H1 (cell line): Measurements from ENCODE around the gene WNK3. TPM values are rescaled to one million over a fixed set of nuclear protein-coding genes. Genes with fewer than 3 reads are reported as not detected.

Experiments used
- BACH1 ChIP-seq: IDR thresholded peaks from 2 replicates; pipeline ENCODE4 v1.6.1; 2012; ENCODE audit warnings: low read length, improper control_type of control experiment
- BCL11A ChIP-seq, 2 experiments: IDR thresholded peaks; one replicate each; pipeline ENCODE4 v1.6.1; 2011; ENCODE audit warnings: low read depth in 2 of 2, low read length in 2 of 2, mild to moderate bottlenecking in 2 of 2
- EP300 ChIP-seq, 2 experiments: IDR thresholded peaks; 1 replicate in 1 of 2; 2 replicates in 1 of 2; pipeline ENCODE4 v1.6.1; 2011 to 2012; ENCODE audit warnings: low read depth in 2 of 2, low read length in 2 of 2, mild to moderate bottlenecking in 2 of 2, borderline replicate concordance in 1 of 2, inconsistent platforms in 1 of 2, moderate library complexity in 1 of 2
- KDM4A ChIP-seq: IDR thresholded peaks from one replicate; pipeline ENCODE4 v1.7.1; 2012; ENCODE audit warnings: low read depth, mild to moderate bottlenecking, moderate library complexity, low read length, inconsistent platforms; ENCODE audit not compliant: severe bottlenecking
- NRF1 ChIP-seq: IDR thresholded peaks from 2 replicates; pipeline ENCODE4 v1.6.1; 2011; ENCODE audit warnings: mild to moderate bottlenecking, low read depth, low read length, improper control_type of control experiment
- SP1 ChIP-seq: IDR thresholded peaks from 2 replicates; pipeline ENCODE4 v1.6.1; 2011; ENCODE audit warnings: low read depth, low read length
- TAF1 ChIP-seq: IDR thresholded peaks from 2 replicates; pipeline ENCODE4 v1.6.1; 2011; ENCODE audit warnings: mild to moderate bottlenecking, low read depth, low read length
- ZNF274 ChIP-seq: IDR thresholded peaks from 2 replicates; pipeline ENCODE4 v1.7.0; 2012; ENCODE audit warnings: low read length, borderline replicate concordance; ENCODE audit errors: extremely low read depth
- polyA plus RNA-seq, 7 experiments: library from polyadenylated mRNA; depleted of rRNA in 3 of 7; stranded (reverse) in 5 of 7; unstranded in 2 of 7; fragments of >200 nt in 5 of 7; fragments of 200-250 nt in 2 of 7; gene quantifications; 1 replicate in 5 of 7; 2 replicates in 1 of 7; 4 replicates in 1 of 7; pipeline versions ENCODE4 v1.2.1 to v1.2.3, GENCODE V29; 2011 to 2013; ENCODE audit warnings: missing spikeins in 2 of 7, mixed read lengths in 2 of 7
- total RNA-seq: library from RNA; stranded (reverse); fragmentation: NEBNext Ultra II Directional; extraction: Animal tissue kit (Norgen Biotek cat#: 25700); gene quantifications from 2 replicates; pipeline ENCODE4 v1.2.1, GENCODE V29; 2021

WNK3 gene
- total and polyA plus RNA-seq, 2 of the 8 experiments (the other 6 are each of a cell fraction or from before 2014, with no cell fraction given), result 5.5 to 37.5 TPM

DNA sequence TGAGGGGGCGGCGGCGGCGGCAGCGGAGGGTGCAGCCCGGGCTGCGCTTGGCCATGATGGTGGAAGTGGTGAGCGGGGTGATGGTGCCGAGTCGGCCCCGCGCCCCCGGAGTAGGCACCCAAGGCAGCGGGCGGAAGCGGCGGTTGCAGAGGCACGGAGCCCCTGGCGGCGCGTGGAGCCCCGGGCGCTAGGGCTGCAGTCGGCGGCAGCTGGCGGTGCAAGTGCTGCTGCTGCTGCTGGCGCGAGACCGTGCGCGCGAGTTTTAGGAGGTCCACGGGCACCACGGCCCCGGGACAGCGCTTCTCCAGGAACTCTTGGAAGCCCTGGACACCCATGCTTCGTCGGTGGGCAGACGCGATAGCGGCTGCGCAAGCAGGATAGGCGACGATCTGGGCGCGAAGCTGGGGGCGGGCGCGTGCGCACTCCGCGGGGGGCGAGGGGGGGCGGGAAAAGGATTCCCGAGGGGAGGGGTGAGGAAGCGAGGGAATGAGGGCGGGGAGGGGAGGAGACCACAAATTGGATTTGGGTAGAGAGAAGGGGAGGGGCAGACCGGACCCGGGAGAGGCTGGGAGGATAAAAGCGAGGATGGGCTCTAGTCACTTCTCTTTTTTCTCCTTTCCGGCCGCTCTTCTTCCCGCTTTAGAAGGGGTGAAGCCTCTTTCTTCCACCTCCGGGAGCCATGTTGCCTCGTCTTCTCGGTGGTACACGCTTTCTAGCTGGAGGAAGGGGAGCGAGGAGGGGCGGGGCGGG, 174.8 kb downstream of the WNK3 start, which contains the start of gene FAM120C (continued):
- TF ChIP-seq EP300 (IDR thresholded peaks at IDR 0.05; ENCODE audit: borderline replicate concordance in 1 of 2, low read depth in 2 of 2, low read length in 2 of 2), result no peak
- no peak for TF ChIP-seq BCL11A (IDR thresholded peaks at IDR 0.05; ENCODE audit: low read depth in 2 of 2, low read length in 2 of 2)
- 0 out of 2 replicates have a peak, but pooled peaks have one; percentile 36 for TF ChIP-seq TAF1
- TF ChIP-seq KDM4A, result no peak
- no peak for TF ChIP-seq BACH1
- TF ChIP-seq SP1, result no peak
- no peak for TF ChIP-seq ZNF274
- TF ChIP-seq NRF1, result 0 out of 2 replicates have a peak, but pooled peaks have one; percentile 17
